ENCODE results near the gene BRD1.

Gene BRD1

DNA sequence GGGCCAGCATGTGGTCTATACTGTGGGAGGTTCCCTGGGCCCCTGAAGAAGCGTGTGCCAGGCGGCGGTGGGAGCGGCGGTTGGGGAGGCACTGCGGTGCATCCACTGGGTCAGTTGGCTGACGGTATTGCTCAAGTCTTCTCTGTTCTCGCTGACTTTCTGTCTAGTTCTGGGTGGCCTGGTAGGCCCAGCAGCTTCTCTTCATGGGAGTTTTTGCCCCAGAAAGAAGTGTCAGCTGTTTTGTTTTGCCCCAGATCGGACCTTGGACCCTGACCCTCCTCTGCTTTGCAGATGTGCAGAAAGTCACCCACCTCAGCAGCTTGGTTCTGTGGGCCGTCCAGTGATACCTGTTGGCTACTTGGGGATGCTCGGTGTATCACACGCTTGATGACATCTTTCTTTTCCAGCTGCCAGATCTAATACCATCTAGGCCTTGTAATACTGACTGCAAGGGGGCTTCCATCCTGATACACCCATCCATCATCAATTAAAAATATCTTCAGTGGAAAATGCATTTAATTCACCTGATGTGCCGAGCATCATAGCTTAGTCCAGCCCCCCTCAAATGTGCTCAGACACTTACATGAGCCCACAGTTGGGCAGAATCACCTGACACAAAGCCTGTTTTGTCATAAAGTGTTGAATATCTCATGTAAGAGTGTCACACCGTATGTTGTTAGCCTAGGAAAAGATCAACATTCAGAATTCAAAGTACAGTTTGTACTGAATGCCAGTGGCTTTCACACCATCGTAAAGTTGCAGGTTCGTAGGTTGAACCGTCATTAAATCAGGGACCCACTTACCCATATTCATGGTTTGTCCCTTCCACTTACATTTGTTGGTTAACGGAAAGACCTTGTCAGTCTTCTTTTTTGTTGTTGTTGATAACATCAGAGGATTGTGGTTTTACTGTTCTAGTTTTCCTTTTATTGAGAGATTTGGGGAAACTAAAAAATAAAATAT, 39.9 kb upstream of the BRD1 start:
- TF ChIP-seq, protein P1, sequence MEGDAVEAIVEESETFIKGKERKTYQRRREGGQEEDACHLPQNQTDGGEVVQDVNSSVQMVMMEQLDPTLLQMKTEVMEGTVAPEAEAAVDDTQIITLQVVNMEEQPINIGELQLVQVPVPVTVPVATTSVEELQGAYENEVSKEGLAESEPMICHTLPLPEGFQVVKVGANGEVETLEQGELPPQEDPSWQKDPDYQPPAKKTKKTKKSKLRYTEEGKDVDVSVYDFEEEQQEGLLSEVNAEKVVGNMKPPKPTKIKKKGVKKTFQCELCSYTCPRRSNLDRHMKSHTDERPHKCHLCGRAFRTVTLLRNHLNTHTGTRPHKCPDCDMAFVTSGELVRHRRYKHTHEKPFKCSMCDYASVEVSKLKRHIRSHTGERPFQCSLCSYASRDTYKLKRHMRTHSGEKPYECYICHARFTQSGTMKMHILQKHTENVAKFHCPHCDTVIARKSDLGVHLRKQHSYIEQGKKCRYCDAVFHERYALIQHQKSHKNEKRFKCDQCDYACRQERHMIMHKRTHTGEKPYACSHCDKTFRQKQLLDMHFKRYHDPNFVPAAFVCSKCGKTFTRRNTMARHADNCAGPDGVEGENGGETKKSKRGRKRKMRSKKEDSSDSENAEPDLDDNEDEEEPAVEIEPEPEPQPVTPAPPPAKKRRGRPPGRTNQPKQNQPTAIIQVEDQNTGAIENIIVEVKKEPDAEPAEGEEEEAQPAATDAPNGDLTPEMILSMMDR (IDR thresholded peaks at IDR 0.05; ENCODE audit: low read depth, low read length), result no peak
- H3K4me3 ChIP-seq (replicated peaks in 1 of 2; ENCODE audit: low read depth in 2 of 2, low read length in 2 of 2), result no peak overlapping the region
- DNase-seq (ENCODE audit: low read depth in 2 of 2), result no peak

DNA sequence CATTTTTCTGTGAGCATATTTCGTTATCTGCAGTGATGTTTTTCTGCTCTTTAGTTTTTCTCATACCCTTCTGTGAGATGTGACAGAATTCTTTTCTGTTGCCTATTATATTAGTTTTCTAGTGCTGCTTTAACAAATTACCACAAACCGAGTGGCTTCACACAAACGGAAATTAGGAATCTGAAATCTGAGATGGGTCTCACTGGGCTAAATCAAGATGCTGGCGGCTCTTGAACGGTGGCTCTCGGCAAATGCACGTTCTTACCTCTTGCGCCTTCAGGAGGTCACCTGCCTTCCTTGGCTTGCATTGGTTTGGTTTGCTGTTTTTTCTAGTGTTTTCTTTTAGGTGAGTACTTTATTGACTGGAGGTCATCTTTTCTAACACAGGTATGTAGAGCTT, 39.0 kb upstream of the BRD1 start:
- no peak overlapping the region for H3K4me3 ChIP-seq (replicated peaks in 1 of 2; ENCODE audit: low read depth in 2 of 2, low read length in 2 of 2)
- no peak for DNase-seq (ENCODE audit: low read depth in 2 of 2)
- TF ChIP-seq, protein P1 (IDR thresholded peaks at IDR 0.05; ENCODE audit: low read depth, low read length), result no peak

DNA sequence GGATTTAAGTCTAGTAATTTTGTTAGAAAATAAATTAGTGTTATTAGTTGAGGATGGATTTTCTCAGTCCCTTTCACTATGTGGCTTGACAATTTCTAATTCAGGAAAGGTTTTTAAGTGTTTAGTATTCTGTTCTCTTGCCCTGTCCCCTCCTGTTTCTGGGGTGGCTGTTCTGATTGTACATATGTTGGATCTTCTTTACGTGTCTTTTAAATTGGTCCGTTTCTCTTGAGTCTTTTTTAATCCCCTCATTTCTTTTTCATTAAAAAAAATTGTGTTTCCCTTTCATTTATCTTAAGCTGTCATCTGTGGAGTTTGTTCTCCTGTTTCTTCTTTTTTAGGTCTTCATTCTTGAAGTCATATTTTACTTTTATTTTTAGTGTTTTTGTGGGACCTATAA, 38.5 kb upstream of the BRD1 start:
- TF ChIP-seq, protein P1 (IDR thresholded peaks at IDR 0.05; ENCODE audit: low read depth, low read length), result no peak
- DNase-seq (ENCODE audit: low read depth in 2 of 2), result no peak
- H3K4me3 ChIP-seq (replicated peaks in 1 of 2; ENCODE audit: low read depth in 2 of 2, low read length in 2 of 2), result no peak overlapping the region

DNA sequence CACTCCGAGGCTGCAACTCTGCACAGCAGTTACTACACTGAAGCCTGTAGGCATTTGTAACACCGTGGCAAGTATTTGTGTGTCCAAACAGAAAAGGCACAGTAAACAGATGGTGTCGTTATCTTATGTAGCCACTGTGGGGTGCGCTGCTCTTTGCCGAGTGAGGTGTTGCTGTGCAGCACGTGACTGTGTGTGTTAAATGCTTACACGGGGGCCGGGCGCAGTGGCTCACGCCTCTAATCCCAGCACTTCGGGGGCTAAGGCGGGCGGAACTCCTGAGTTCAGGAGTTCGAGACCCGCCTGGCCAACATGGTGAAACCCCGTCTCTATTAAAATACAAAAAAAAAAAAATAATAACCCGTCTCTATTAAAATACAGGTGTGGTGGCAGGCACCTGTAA, 37.5 kb upstream of the BRD1 start:
- TF ChIP-seq, protein P1 (IDR thresholded peaks at IDR 0.05; ENCODE audit: low read depth, low read length), result no peak
- DNase-seq (ENCODE audit: low read depth in 2 of 2), result no peak

DNA sequence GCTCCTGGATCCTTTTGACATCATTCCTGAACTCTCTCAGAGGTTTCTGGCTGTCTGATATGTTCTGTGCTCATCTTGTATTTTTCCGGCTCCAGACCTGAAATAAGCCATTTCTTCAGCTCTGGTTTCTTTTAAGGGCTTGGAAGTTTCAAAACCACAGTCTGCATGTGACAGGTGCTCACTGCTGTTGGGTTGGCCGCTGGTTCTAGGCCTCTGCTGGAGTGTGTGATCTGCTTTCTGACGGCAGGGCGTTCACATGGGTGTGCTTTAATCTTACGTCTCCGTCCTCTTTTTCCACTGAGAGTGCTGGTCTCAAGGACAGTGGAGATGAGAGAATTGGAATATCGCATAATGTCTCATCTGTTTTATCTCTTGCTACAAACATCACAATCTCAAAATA, 36.3 kb upstream of the BRD1 start:
- DNase-seq (ENCODE audit: low read depth in 2 of 2), result no peak
- TF ChIP-seq, protein P1 (IDR thresholded peaks at IDR 0.05; ENCODE audit: low read depth, low read length), result no peak
- no peak overlapping the region for H3K4me3 ChIP-seq (replicated peaks in 1 of 2; ENCODE audit: low read depth in 2 of 2, low read length in 2 of 2)

More for the DNA sequence above, 37.5 kb upstream of the BRD1 start:
- no peak overlapping the region for H3K4me3 ChIP-seq (replicated peaks in 1 of 2; ENCODE audit: low read depth in 2 of 2, low read length in 2 of 2)

DNA sequence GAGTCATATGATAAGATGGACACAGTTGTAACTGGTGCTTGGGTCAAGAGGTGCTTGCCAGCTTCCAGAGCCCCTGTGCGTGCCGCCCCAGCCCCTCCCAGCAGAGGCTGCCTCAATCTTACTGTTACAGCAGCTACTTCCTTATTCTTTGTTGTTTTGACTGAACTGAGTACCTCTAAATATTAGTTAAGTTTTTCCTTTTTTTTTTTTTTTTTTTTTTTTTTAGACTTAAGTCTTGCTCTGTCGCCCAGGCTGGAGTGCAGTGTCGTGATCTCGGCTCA, 34.8 kb upstream of the BRD1 start:
- H3K4me3 ChIP-seq (replicated peaks in 1 of 2; ENCODE audit: low read depth in 2 of 2, low read length in 2 of 2), result no peak overlapping the region
- DNase-seq (ENCODE audit: low read depth in 2 of 2), result peak in 1 of 2 donors; percentile 47
- TF ChIP-seq, protein P1 (IDR thresholded peaks at IDR 0.05; ENCODE audit: low read depth, low read length), result no peak
